Measurements from ENCODE around the gene CDH15.

DNA sequence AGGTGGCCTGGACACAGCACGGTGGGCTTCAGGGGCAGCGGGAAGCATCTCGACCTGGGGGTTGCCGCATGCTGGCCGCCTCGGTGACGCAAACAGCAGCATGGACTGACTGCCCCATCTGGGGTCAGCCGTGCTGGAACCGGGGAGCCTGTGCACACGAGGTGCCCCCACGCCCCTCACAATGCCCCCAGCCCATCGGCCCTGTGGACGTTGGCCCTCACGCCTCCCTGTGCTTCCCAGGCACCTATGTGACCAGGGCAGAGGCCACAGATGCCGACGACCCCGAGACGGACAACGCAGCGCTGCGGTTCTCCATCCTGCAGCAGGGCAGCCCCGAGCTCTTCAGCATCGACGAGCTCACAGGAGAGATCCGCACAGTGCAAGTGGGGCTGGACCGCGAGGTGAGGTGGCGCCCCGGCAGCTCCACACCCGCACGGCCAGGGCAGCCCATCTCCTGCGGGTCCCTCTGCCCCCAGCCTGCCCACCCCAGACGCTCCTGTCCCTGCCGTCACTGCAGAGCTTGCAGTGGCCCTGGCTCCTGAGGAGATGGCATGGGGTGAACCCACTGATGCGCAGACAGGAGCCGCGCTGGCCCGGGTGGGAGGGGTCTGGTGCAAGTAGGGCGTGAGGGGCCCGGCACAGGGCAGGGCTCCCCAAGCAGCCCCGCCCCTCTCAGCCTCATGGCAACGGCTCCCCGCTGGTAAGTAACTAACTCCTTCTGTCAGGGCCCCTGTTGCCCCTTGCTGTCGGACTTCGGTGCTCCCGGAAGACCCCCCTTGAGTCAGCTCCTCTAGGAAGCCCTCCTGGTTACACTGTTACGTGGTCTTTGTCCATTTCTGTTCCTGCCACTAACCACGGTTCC is 13.6 kb downstream of the CDH15 start:
- TF ChIP-seq ZNF274 (IDR thresholded peaks at IDR 0.05; ENCODE audit: low read depth, low read length) (no peak), YY1 (IDR thresholded peaks at IDR 0.05; ENCODE audit: insufficient read depth, insufficient read length) (no peak), SUZ12 (IDR thresholded peaks at IDR 0.05; ENCODE audit: extremely low read depth, insufficient read depth, insufficient read length) (no peak)

All from NT2/D1 (cell line).